Neural cell (in vitro differentiated cells): ENCODE measurements around the gene STIM1. TPM values are rescaled to one million over a fixed set of nuclear protein-coding genes. Genes with fewer than 3 reads are reported as not detected.

Source experiments
- H2AFZ ChIP-seq: fragments of 200-600, 300-800 bp; sonication (generic), shearing (Covaris generic); 2 replicates; pipeline ENCODE4 v1.6.0; 2014; ENCODE audit warnings: low read depth, mild to moderate bottlenecking, antibody characterized with exemption, low read length, moderate library complexity
- H3F3A ChIP-seq: fragments of 200-600 bp; shearing (Covaris generic); 2 replicates; pipeline ENCODE4 v1.6.1; 2016; ENCODE audit warnings: mild to moderate bottlenecking, moderate library complexity, mixed read lengths, antibody characterized with exemption, low read length; ENCODE audit not compliant: insufficient read depth, poor library complexity, severe bottlenecking
- H3K27ac ChIP-seq: fragments of 200-600, 300-800 bp; sonication (generic), shearing (Covaris generic); 2 replicates; pipeline ENCODE4 v1.5.1; 2014; ENCODE audit warnings: mild to moderate bottlenecking, low read length, moderate library complexity
- H3K27me3 ChIP-seq: fragments of 300-800, 200-600 bp; sonication (generic), shearing (Covaris generic); 2 replicates; pipeline ENCODE4 v1.6.0; 2014; ENCODE audit warnings: mild to moderate bottlenecking, low read depth, low read length, moderate library complexity; ENCODE audit not compliant: insufficient read depth
- H3K36me3 ChIP-seq: fragments of 300-800, 200-600 bp; sonication (generic), shearing (Covaris generic); 2 replicates; pipeline ENCODE4 v1.5.1; 2014; ENCODE audit warnings: mild to moderate bottlenecking, antibody characterized with exemption, low read length, moderate library complexity; ENCODE audit not compliant: insufficient read depth
- H3K4me2 ChIP-seq: fragments of 300-800, 200-600 bp; sonication (generic), shearing (Covaris generic); 2 replicates; pipeline ENCODE4 v1.6.0; 2014; ENCODE audit warnings: mild to moderate bottlenecking, low read length
- H3K4me3 ChIP-seq: fragments of 300-800, 200-600 bp; sonication (generic), shearing (Covaris generic); 2 replicates; pipeline ENCODE4 v1.5.1; 2014; ENCODE audit warnings: mild to moderate bottlenecking, low read length, moderate library complexity
- H3K79me2 ChIP-seq: fragments of 200-600 bp; shearing (Covaris generic); replicated peaks from 2 replicates; pipeline ENCODE4 v1.6.0; 2014; ENCODE audit warnings: mild to moderate bottlenecking, low read length, moderate library complexity; ENCODE audit not compliant: insufficient read depth
- H3K9ac ChIP-seq: fragments of 300-800, 200-600 bp; sonication (generic), shearing (Covaris generic); 2 replicates; pipeline ENCODE4 v1.6.1; 2016; ENCODE audit warnings: mild to moderate bottlenecking, low read length, mixed read lengths
- H3K9me2 ChIP-seq: fragments of 200-600 bp; shearing (Covaris generic); 2 replicates; pipeline ENCODE4 v1.6.1; 2016; ENCODE audit warnings: mild to moderate bottlenecking, low read length, mixed read lengths; ENCODE audit not compliant: insufficient read depth
- H3K9me3 ChIP-seq: fragments of 200-600, 300-800 bp; sonication (generic), shearing (Covaris generic); 2 replicates; pipeline ENCODE4 v1.6.1; 2016; ENCODE audit warnings: mild to moderate bottlenecking, mixed run types, low read length, moderate library complexity, mixed read lengths
- H4K20me1 ChIP-seq: fragments of 200-600 bp; shearing (Covaris generic); 2 replicates; pipeline ENCODE4 v1.6.1; 2016; ENCODE audit warnings: mild to moderate bottlenecking, mixed run types; ENCODE audit not compliant: insufficient read depth
- CTCF ChIP-seq: fragments of 450-650 bp; IDR thresholded peaks from 2 replicates; pipeline ENCODE4 v1.5.1; 2014; ENCODE audit warnings: antibody characterized with exemption, mild to moderate bottlenecking, moderate library complexity; ENCODE audit not compliant: poor library complexity, severe bottlenecking
- EP300 ChIP-seq: fragments of 450-650 bp; conservative IDR thresholded peaks from 2 replicates; pipeline ENCODE4 v1.6.1; 2014; ENCODE audit warnings: antibody characterized with exemption, mild to moderate bottlenecking, moderate library complexity; ENCODE audit not compliant: poor library complexity, severe bottlenecking
- EZH2 ChIP-seq: fragments of 200-600, 300-800 bp; shearing (Covaris generic), sonication (generic); IDR thresholded peaks from 2 replicates; pipeline ENCODE4 v1.6.1; 2014; ENCODE audit warnings: antibody characterized with exemption, low read length, borderline replicate concordance, mild to moderate bottlenecking; ENCODE audit not compliant: insufficient read depth, poor library complexity, severe bottlenecking
- MXI1 ChIP-seq: fragments of 450-650 bp; conservative IDR thresholded peaks from 2 replicates; pipeline ENCODE4 v1.6.1; 2014; ENCODE audit warnings: antibody characterized with exemption, mild to moderate bottlenecking; ENCODE audit not compliant: poor library complexity, severe bottlenecking
- POLR2AphosphoS5 ChIP-seq: IDR thresholded peaks from 2 replicates; pipeline ENCODE4 v1.6.1; 2012
- RAD21 ChIP-seq: fragments of 450-650 bp; conservative IDR thresholded peaks from 2 replicates; pipeline ENCODE4 v1.6.1; 2014; ENCODE audit warnings: antibody characterized with exemption, mild to moderate bottlenecking, moderate library complexity
- REST ChIP-seq: IDR thresholded peaks from 2 replicates; pipeline ENCODE4 v1.6.1; 2012; ENCODE audit warnings: borderline replicate concordance
- SMC3 ChIP-seq: fragments of 450-650 bp; conservative IDR thresholded peaks from 2 replicates; pipeline ENCODE4 v1.6.1; 2014; ENCODE audit warnings: antibody characterized with exemption, mild to moderate bottlenecking, moderate library complexity; ENCODE audit not compliant: poor library complexity
- TAF1 ChIP-seq: IDR thresholded peaks from 2 replicates; pipeline ENCODE4 v1.6.1; 2012; ENCODE audit warnings: low read depth
- polyA plus RNA-seq: library from polyadenylated mRNA; depleted of rRNA; stranded (reverse); fragments of >200 nt; gene quantifications from 2 replicates; pipeline ENCODE4 v1.2.3, GENCODE V29; 2014

Gene STIM1
- polyA plus RNA-seq, 1 donor from 2014 or later: 14.5 TPM

GRCh38 chr11:3929232-3929631 lies 73.8 kb downstream of the STIM1 start:
- TF ChIP-seq EZH2 (no peak), EP300 (no peak), SMC3 (no peak), POLR2AphosphoS5 (no peak), RAD21 (no peak), TAF1 (no peak), REST (no peak), MXI1 (no peak), CTCF (no peak)
- Histone ChIP-seq H4K20me1 (no peaks in the 10 kb centered on the region), H2AFZ (no peak overlapping the region), H3K9me3 (no peaks in the 10 kb centered on the region), H3K9ac (no peak overlapping the region), H3K27ac (no peak overlapping the region), H3K36me3 (no peaks in the 10 kb centered on the region), H3K9me2 (no peaks in the 10 kb centered on the region), H3K4me2 (no peak overlapping the region), H3F3A (no peaks in the 10 kb centered on the region), H3K4me3 (no peak overlapping the region), H3K79me2 (no peaks in the 10 kb centered on the region), H3K27me3 (no peaks in the 10 kb centered on the region)

GRCh38 chr11:3929649-3930048 lies 74.2 kb downstream of the STIM1 start:
- TF ChIP-seq SMC3 (no peak), POLR2AphosphoS5 (no peak), CTCF (no peak), EZH2 (no peak), RAD21 (no peak), EP300 (no peak), REST (no peak), TAF1 (no peak), MXI1 (no peak)
- no peaks in the 10 kb centered on the region for H3K79me2 ChIP-seq
- H3K9ac ChIP-seq: no peak overlapping the region
- no peak overlapping the region for H3K4me3 ChIP-seq
- H3K9me2 ChIP-seq: no peaks in the 10 kb centered on the region
- H4K20me1 ChIP-seq: no peaks in the 10 kb centered on the region
- H3F3A ChIP-seq: no peaks in the 10 kb centered on the region
- no peaks in the 10 kb centered on the region for H3K36me3 ChIP-seq
- no peak overlapping the region for H3K27ac ChIP-seq
- no peaks in the 10 kb centered on the region for H3K9me3 ChIP-seq
- no peaks in the 10 kb centered on the region for H3K27me3 ChIP-seq
- H3K4me2 ChIP-seq: no peak overlapping the region
- no peak overlapping the region for H2AFZ ChIP-seq
